ENCODE results near the gene NMNAT2.

The NMNAT2 gene

GRCh38 chr1:183416850-183417771, 1.1 kb downstream of the NMNAT2 start:
- Histone ChIP-seq H3K4ac (ENCODE audit: low read depth, low read length) (no peak overlapping the region), H3K23ac (ENCODE audit: low read length) (no peak overlapping the region), H3K79me1 (ENCODE audit: low read length) (no peaks in the 10 kb centered on the region), H4K5ac (ENCODE audit: low read length) (no peak overlapping the region), H3K27ac (ENCODE audit: low read depth, low read length) (no peak overlapping the region), H2BK5ac (ENCODE audit: low read length) (no peak overlapping the region), H3K36me3 (ENCODE audit: control insufficient read depth, insufficient read depth, low read length) (no peaks in the 10 kb centered on the region), H4K8ac (ENCODE audit: low read depth, low read length) (no peak overlapping the region), H3K4me2 (ENCODE audit: low read length) (peak overlapping the region; percentile 99), H3K9ac (ENCODE audit: low read length) (peak overlapping the region; percentile 28), H3K56ac (ENCODE audit: low read length) (no peak overlapping the region), H3K79me2 (ENCODE audit: control insufficient read depth, insufficient read depth, low read length) (no peaks in the 10 kb centered on the region), H2BK120ac (ENCODE audit: low read depth, low read length) (no peak overlapping the region), H3K4me1 (ENCODE audit: control insufficient read depth, low read depth, low read length) (peaks cover 2% of the 10 kb centered on the region), H3K4me3 (ENCODE audit: low read length) (no peak overlapping the region), H3K27me3 (ENCODE audit: insufficient read depth, low read length, poor library complexity) (peaks cover 6% of the 10 kb centered on the region), H2AK5ac (ENCODE audit: low read length) (no peak overlapping the region), H2BK15ac (replicated peaks; ENCODE audit: low read depth) (no peak overlapping the region), H3K18ac (ENCODE audit: low read length) (no peak overlapping the region)
- WGBS (ENCODE audit: extremely low coverage, insufficient coverage, low lambda C conversion rate): no CpG with 5 or more reads among the region's 69 CpGs
- DNase-seq: peak; percentile 84

GRCh38 chr1:183414365-183414764, 3.8 kb downstream of the NMNAT2 start:
- no peak overlapping the region for H2BK15ac ChIP-seq (replicated peaks; ENCODE audit: low read depth)
- H3K23ac ChIP-seq (ENCODE audit: low read length): no peak overlapping the region
- no peak overlapping the region for H4K8ac ChIP-seq (ENCODE audit: low read depth, low read length)
- no peak overlapping the region for H2BK120ac ChIP-seq (ENCODE audit: low read depth, low read length)
- H3K9ac ChIP-seq (ENCODE audit: low read length): no peak overlapping the region
- no peak overlapping the region for H3K4me3 ChIP-seq (ENCODE audit: low read length)
- H4K5ac ChIP-seq (ENCODE audit: low read length): no peak overlapping the region
- H3K56ac ChIP-seq (ENCODE audit: low read length): no peak overlapping the region
- DNase-seq: no peak
- H3K79me1 ChIP-seq (ENCODE audit: low read length): no peaks in the 10 kb centered on the region
- no peak overlapping the region for H3K4ac ChIP-seq (ENCODE audit: low read depth, low read length)
- no peaks in the 10 kb centered on the region for H3K79me2 ChIP-seq (ENCODE audit: control insufficient read depth, insufficient read depth, low read length)
- no peak overlapping the region for H2BK5ac ChIP-seq (ENCODE audit: low read length)
- no peak overlapping the region for H3K27ac ChIP-seq (ENCODE audit: low read depth, low read length)
- H3K27me3 ChIP-seq (ENCODE audit: insufficient read depth, low read length, poor library complexity): peaks cover 6% of the 10 kb centered on the region
- H3K4me1 ChIP-seq (ENCODE audit: control insufficient read depth, low read depth, low read length): peaks cover 2% of the 10 kb centered on the region
- H3K36me3 ChIP-seq (ENCODE audit: control insufficient read depth, insufficient read depth, low read length): no peaks in the 10 kb centered on the region
- no peak overlapping the region for H3K18ac ChIP-seq (ENCODE audit: low read length)
- no peak overlapping the region for H3K4me2 ChIP-seq (ENCODE audit: low read length)
- H2AK5ac ChIP-seq (ENCODE audit: low read length): no peak overlapping the region

GRCh38 chr1:183411091-183411490, 7.1 kb downstream of the NMNAT2 start:
- DNase-seq: no peak
- Histone ChIP-seq H3K4ac (ENCODE audit: low read depth, low read length) (no peak overlapping the region), H3K36me3 (ENCODE audit: control insufficient read depth, insufficient read depth, low read length) (no peaks in the 10 kb centered on the region), H3K4me3 (ENCODE audit: low read length) (no peak overlapping the region), H4K8ac (ENCODE audit: low read depth, low read length) (no peak overlapping the region), H3K79me2 (ENCODE audit: control insufficient read depth, insufficient read depth, low read length) (no peaks in the 10 kb centered on the region), H3K4me1 (ENCODE audit: control insufficient read depth, low read depth, low read length) (no peaks in the 10 kb centered on the region), H3K18ac (ENCODE audit: low read length) (no peak overlapping the region), H3K4me2 (ENCODE audit: low read length) (no peak overlapping the region), H3K79me1 (ENCODE audit: low read length) (no peaks in the 10 kb centered on the region), H2BK15ac (replicated peaks; ENCODE audit: low read depth) (no peak overlapping the region), H2BK5ac (ENCODE audit: low read length) (no peak overlapping the region), H4K5ac (ENCODE audit: low read length) (no peak overlapping the region), H2AK5ac (ENCODE audit: low read length) (no peak overlapping the region), H3K27me3 (ENCODE audit: insufficient read depth, low read length, poor library complexity) (peaks cover under 1% of the 10 kb centered on the region), H3K27ac (ENCODE audit: low read depth, low read length) (no peak overlapping the region), H3K9ac (ENCODE audit: low read length) (no peak overlapping the region), H3K56ac (ENCODE audit: low read length) (no peak overlapping the region), H3K23ac (ENCODE audit: low read length) (no peak overlapping the region), H2BK120ac (ENCODE audit: low read depth, low read length) (no peak overlapping the region)
- no CpG with 5 or more reads among the region's 2 CpGs for WGBS (ENCODE audit: extremely low coverage, insufficient coverage, low lambda C conversion rate)

GRCh38 chr1:183407961-183408360, 10.2 kb downstream of the NMNAT2 start:
- Histone ChIP-seq H3K4me3 (ENCODE audit: low read length) (no peak overlapping the region), H3K79me1 (ENCODE audit: low read length) (no peaks in the 10 kb centered on the region), H2BK120ac (ENCODE audit: low read depth, low read length) (no peak overlapping the region), H2BK5ac (ENCODE audit: low read length) (no peak overlapping the region), H2AK5ac (ENCODE audit: low read length) (no peak overlapping the region), H3K18ac (ENCODE audit: low read length) (no peak overlapping the region), H3K27me3 (ENCODE audit: insufficient read depth, low read length, poor library complexity) (no peaks in the 10 kb centered on the region), H3K4me1 (ENCODE audit: control insufficient read depth, low read depth, low read length) (no peaks in the 10 kb centered on the region), H4K5ac (ENCODE audit: low read length) (no peak overlapping the region), H2BK15ac (replicated peaks; ENCODE audit: low read depth) (no peak overlapping the region), H3K4ac (ENCODE audit: low read depth, low read length) (no peak overlapping the region), H3K56ac (ENCODE audit: low read length) (no peak overlapping the region), H3K23ac (ENCODE audit: low read length) (no peak overlapping the region), H4K8ac (ENCODE audit: low read depth, low read length) (no peak overlapping the region), H3K4me2 (ENCODE audit: low read length) (no peak overlapping the region), H3K27ac (ENCODE audit: low read depth, low read length) (no peak overlapping the region), H3K79me2 (ENCODE audit: control insufficient read depth, insufficient read depth, low read length) (no peaks in the 10 kb centered on the region), H3K36me3 (ENCODE audit: control insufficient read depth, insufficient read depth, low read length) (no peaks in the 10 kb centered on the region), H3K9ac (ENCODE audit: low read length) (no peak overlapping the region)
- WGBS (ENCODE audit: extremely low coverage, insufficient coverage, low lambda C conversion rate): no CpG with 5 or more reads among the region's 1 CpG
- DNase-seq: no peak

GRCh38 chr1:183407474-183407873, 10.7 kb downstream of the NMNAT2 start:
- WGBS (ENCODE audit: extremely low coverage, insufficient coverage, low lambda C conversion rate): no CpG with 5 or more reads among the region's 2 CpGs
- no peak overlapping the region for H3K9ac ChIP-seq (ENCODE audit: low read length)
- H4K5ac ChIP-seq (ENCODE audit: low read length): no peak overlapping the region
- H3K27me3 ChIP-seq (ENCODE audit: insufficient read depth, low read length, poor library complexity): no peaks in the 10 kb centered on the region
- H2BK5ac ChIP-seq (ENCODE audit: low read length): no peak overlapping the region
- no peak overlapping the region for H3K4ac ChIP-seq (ENCODE audit: low read depth, low read length)
- no peak overlapping the region for H3K56ac ChIP-seq (ENCODE audit: low read length)
- H3K27ac ChIP-seq (ENCODE audit: low read depth, low read length): no peak overlapping the region
- no peak overlapping the region for H2AK5ac ChIP-seq (ENCODE audit: low read length)
- no peak overlapping the region for H3K18ac ChIP-seq (ENCODE audit: low read length)
- H2BK120ac ChIP-seq (ENCODE audit: low read depth, low read length): no peak overlapping the region
- H3K4me2 ChIP-seq (ENCODE audit: low read length): no peak overlapping the region
- no peak overlapping the region for H4K8ac ChIP-seq (ENCODE audit: low read depth, low read length)
- no peaks in the 10 kb centered on the region for H3K4me1 ChIP-seq (ENCODE audit: control insufficient read depth, low read depth, low read length)
- DNase-seq: no peak
- no peak overlapping the region for H3K23ac ChIP-seq (ENCODE audit: low read length)
- H3K4me3 ChIP-seq (ENCODE audit: low read length): no peak overlapping the region
- no peaks in the 10 kb centered on the region for H3K79me2 ChIP-seq (ENCODE audit: control insufficient read depth, insufficient read depth, low read length)
- H3K36me3 ChIP-seq (ENCODE audit: control insufficient read depth, insufficient read depth, low read length): no peaks in the 10 kb centered on the region
- H3K79me1 ChIP-seq (ENCODE audit: low read length): no peaks in the 10 kb centered on the region
- H2BK15ac ChIP-seq (replicated peaks; ENCODE audit: low read depth): no peak overlapping the region

- Histone ChIP-seq H3K4me1 (ENCODE audit: control insufficient read depth, low read depth, low read length) (no peaks in the 10 kb centered on the region), H3K27me3 (ENCODE audit: insufficient read depth, low read length, poor library complexity) (no peaks in the 10 kb centered on the region), H2AK5ac (ENCODE audit: low read length) (no peak overlapping the region), H3K4me2 (ENCODE audit: low read length) (no peak overlapping the region), H3K56ac (ENCODE audit: low read length) (no peak overlapping the region), H4K5ac (ENCODE audit: low read length) (no peak overlapping the region), H2BK120ac (ENCODE audit: low read depth, low read length) (no peak overlapping the region), H3K36me3 (ENCODE audit: control insufficient read depth, insufficient read depth, low read length) (no peaks in the 10 kb centered on the region), H3K79me2 (ENCODE audit: control insufficient read depth, insufficient read depth, low read length) (no peaks in the 10 kb centered on the region), H3K27ac (ENCODE audit: low read depth, low read length) (no peak overlapping the region), H4K8ac (ENCODE audit: low read depth, low read length) (no peak overlapping the region), H2BK5ac (ENCODE audit: low read length) (no peak overlapping the region), H2BK15ac (replicated peaks; ENCODE audit: low read depth) (no peak overlapping the region), H3K79me1 (ENCODE audit: low read length) (no peaks in the 10 kb centered on the region), H3K9ac (ENCODE audit: low read length) (no peak overlapping the region), H3K18ac (ENCODE audit: low read length) (no peak overlapping the region), H3K23ac (ENCODE audit: low read length) (no peak overlapping the region), H3K4ac (ENCODE audit: low read depth, low read length) (no peak overlapping the region), H3K4me3 (ENCODE audit: low read length) (no peak overlapping the region)
- DNase-seq: no peak
- no CpG with 5 or more reads among the region's 2 CpGs for WGBS (ENCODE audit: extremely low coverage, insufficient coverage, low lambda C conversion rate)
Measured at GRCh38 chr1:183404476-183404875, 13.7 kb downstream of the NMNAT2 start.

Measured in mesendoderm (in vitro differentiated cells).